SK-N-MC (cell line): ENCODE data around the gene PEX14.

Experiments used
- EZH2 ChIP-seq: fragments of 200-600 bp; sonication (generic); IDR thresholded peaks from one replicate; pipeline ENCODE4 v1.6.1; 2017; ENCODE audit warnings: antibody characterized with exemption
- FOXP2 ChIP-seq: optimal IDR thresholded peaks from 2 replicates; pipeline ENCODE3; 2011; ENCODE audit warnings: mild to moderate bottlenecking, moderate library complexity; ENCODE audit not compliant: insufficient read depth; ENCODE audit errors: extremely low read length, control extremely low read depth
- POLR2AphosphoS5 ChIP-seq: IDR thresholded peaks from 2 replicates; pipeline ENCODE4 v1.6.1; 2012; ENCODE audit warnings: mild to moderate bottlenecking, low read depth, low read length, borderline replicate concordance

DNA sequence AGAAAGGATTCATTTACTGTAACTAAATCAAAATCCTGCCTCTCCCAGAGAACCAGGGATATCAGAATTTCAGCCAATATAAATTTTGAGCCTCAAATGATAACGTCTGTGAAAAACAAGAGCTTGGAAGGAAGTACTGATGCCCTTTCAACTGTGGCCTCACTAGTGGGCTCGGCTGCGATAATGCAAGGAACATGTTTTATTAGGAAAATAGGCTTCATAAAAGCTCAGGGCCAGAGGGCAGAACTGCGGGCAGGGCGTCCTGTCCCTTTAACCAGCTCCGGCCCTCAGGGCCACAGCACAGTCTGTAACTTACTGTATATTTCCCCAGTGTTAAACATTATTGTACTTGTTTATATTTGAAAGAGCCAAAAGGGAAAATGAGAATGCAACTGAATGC, 122.0 kb downstream of the PEX14 start:
- TF ChIP-seq POLR2AphosphoS5 (no peak), EZH2 (no peak), FOXP2 (no peak)
